Daoy (cell line): Measurements from ENCODE around the gene SEMA3G. TPM values are rescaled to one million over a fixed set of nuclear protein-coding genes. Genes with fewer than 3 reads are reported as not detected.

Experiments used
- DNase-seq: peaks from one replicate; pipeline ENCODE4 v3.0.0-alpha.2; 2015; ENCODE audit warnings: low read depth
- total RNA-seq: library from RNA; depleted of rRNA; stranded (reverse); fragments of >200 nt; shearing (Covaris generic); gene quantifications from 2 replicates; pipeline ENCODE4 v1.2.3, GENCODE V29; 2014; rRNA removed

The SEMA3G gene
- total RNA-seq, 1 experiment from 2014 or later = 0.34 TPM

GRCh38 chr3:52396011-52396906 lies 48.6 kb downstream of the SEMA3G start:
- no peak for DNase-seq

- no peak for DNase-seq
These were observed 49.4 kb downstream of the SEMA3G start for GRCh38 chr3:52395503-52395865.

- no peak for DNase-seq
These were observed 50.0 kb downstream of the SEMA3G start for GRCh38 chr3:52394751-52395502.

GRCh38 chr3:52393959-52394670 lies 50.8 kb downstream of the SEMA3G start:
- DNase-seq = no peak

- no peak for DNase-seq
These were observed 51.6 kb downstream of the SEMA3G start for GRCh38 chr3:52393131-52393807.

- no peak for DNase-seq
These were observed 52.5 kb downstream of the SEMA3G start for GRCh38 chr3:52392216-52392930.

- DNase-seq = no peak
These were observed 53.8 kb downstream of the SEMA3G start for GRCh38 chr3:52391096-52391495.

- no peak for DNase-seq
These were observed 56.0 kb downstream of the SEMA3G start for GRCh38 chr3:52388933-52389332.

GRCh38 chr3:52388348-52388821 lies 56.5 kb downstream of the SEMA3G start:
- DNase-seq = no peak

- DNase-seq = no peak
These were observed 57.4 kb downstream of the SEMA3G start for GRCh38 chr3:52387481-52387880.

GRCh38 chr3:52385157-52385556 lies 59.7 kb downstream of the SEMA3G start:
- DNase-seq = peak; percentile 39

- no peak for DNase-seq
These were observed 60.7 kb downstream of the SEMA3G start for GRCh38 chr3:52384019-52384761.

- DNase-seq = no peak
These were observed 61.5 kb downstream of the SEMA3G start for GRCh38 chr3:52383446-52383845.

Other genes with a start within 250 kb of the SEMA3G start
- gene ALAS1, start 246.9 kb downstream of the SEMA3G start, total RNA-seq = 35.5 and 50.2 TPM in 2 replicates
- not detected in 2 replicates for gene TLR9, start 219.5 kb downstream of the SEMA3G start, total RNA-seq
- 103 and 109 TPM in 2 replicates for gene TWF2, start 205.9 kb downstream of the SEMA3G start, total RNA-seq
- gene PPM1M, start 199.3 kb downstream of the SEMA3G start, total RNA-seq = 2.3 and 6.6 TPM in 2 replicates
- gene WDR82, start 166.5 kb downstream of the SEMA3G start, total RNA-seq = 27.7 and 31.1 TPM in 2 replicates
- 5.3 and 5.7 TPM in 2 replicates for gene GLYCTK, start 157.3 kb downstream of the SEMA3G start, total RNA-seq
- 0.74 and 1.8 TPM in 2 replicates for gene DNAH1, start 128.8 kb downstream of the SEMA3G start, total RNA-seq
- gene BAP1, start 35.1 kb downstream of the SEMA3G start, total RNA-seq = 38.2 and 47.8 TPM in 2 replicates
- gene PHF7, start 34.4 kb downstream of the SEMA3G start, total RNA-seq = 8.6 and 12.4 TPM in 2 replicates
- gene TNNC1, start 8.9 kb upstream of the SEMA3G start, total RNA-seq = not detected in 2 replicates
- gene NISCH, start 10.5 kb upstream of the SEMA3G start, total RNA-seq = 18.7 and 19.0 TPM in 2 replicates
- not detected in 2 replicates for gene STAB1, start 50.2 kb upstream of the SEMA3G start, total RNA-seq
- gene NT5DC2, start 88.8 kb upstream of the SEMA3G start, total RNA-seq = 68.6 and 73.1 TPM in 2 replicates
- 3.8 and 13.9 TPM in 2 replicates for gene UQCC5, start 91.5 kb upstream of the SEMA3G start, total RNA-seq
- gene PBRM1, start 240.8 kb upstream of the SEMA3G start, total RNA-seq = 34.1 and 36.7 TPM in 2 replicates
- 203 and 268 TPM in 2 replicates for gene GNL3, start 240.9 kb upstream of the SEMA3G start, total RNA-seq